SK-N-SH treated with all-trans-retinoic acid at 6 μM for 48 hours (cell line): ENCODE measurements around the gene PARP2.

Source experiments
- ARNTL ChIP-seq: fragments of 450-650 bp; formaldehyde crosslinking; IDR thresholded peaks from 2 replicates; pipeline ENCODE4 v1.5.0; 2020; ENCODE audit warnings: low read depth, mild to moderate bottlenecking, moderate library complexity, borderline replicate concordance
- BACH2 ChIP-seq: fragments of 250-450 bp; sonication (Bioruptor Pico); IDR thresholded peaks from 2 replicates; pipeline ENCODE4 v1.9.0; 2021; ENCODE audit warnings: mild to moderate bottlenecking, borderline replicate concordance
- CREB5 ChIP-seq: fragments of 250-450 bp; sonication (Bioruptor Pico); IDR thresholded peaks from 2 replicates; pipeline ENCODE4 v1.5.1; 2020; ENCODE audit warnings: low read depth, mild to moderate bottlenecking, moderate library complexity
- CSDC2 ChIP-seq: fragments of 250-450 bp; sonication (Bioruptor Pico); IDR thresholded peaks from 2 replicates; pipeline ENCODE4 v1.5.0; 2020; ENCODE audit warnings: mild to moderate bottlenecking, moderate library complexity
- CSRNP3 ChIP-seq: fragments of 250-450 bp; sonication (Bioruptor Pico); IDR thresholded peaks from 2 replicates; pipeline ENCODE4 v1.5.1; 2021; ENCODE audit warnings: mild to moderate bottlenecking, moderate library complexity
- GLIS3 ChIP-seq: fragments of 250-450 bp; sonication (Bioruptor Pico); IDR thresholded peaks from 2 replicates; pipeline ENCODE4 v1.5.0; 2020; ENCODE audit warnings: mild to moderate bottlenecking, moderate library complexity
- OSR1 ChIP-seq: fragments of 250-450 bp; sonication (Bioruptor Pico); IDR thresholded peaks from 2 replicates; pipeline ENCODE4 v1.8.0; 2022; ENCODE audit warnings: moderate library complexity, mild to moderate bottlenecking, inconsistent platforms
- PATZ1 ChIP-seq: fragments of 250-450 bp; sonication (Bioruptor Pico); IDR thresholded peaks from 2 replicates; pipeline ENCODE4 v1.8.0; 2020; ENCODE audit warnings: mild to moderate bottlenecking, moderate library complexity, borderline replicate concordance
- RARB ChIP-seq: fragments of 250-450 bp; sonication (Bioruptor Pico); IDR thresholded peaks from 2 replicates; pipeline ENCODE4 v1.8.0; 2021; ENCODE audit warnings: mild to moderate bottlenecking, moderate library complexity
- TCF4 ChIP-seq: fragments of 250-450 bp; sonication (Bioruptor Pico); IDR thresholded peaks from 2 replicates; pipeline ENCODE4 v1.8.0; 2021; ENCODE audit warnings: mild to moderate bottlenecking, moderate library complexity, borderline replicate concordance
- TSHZ2 ChIP-seq: fragments of 250-450 bp; sonication (Bioruptor Pico); IDR thresholded peaks from 2 replicates; pipeline ENCODE4 v1.5.0; 2020; ENCODE audit warnings: mild to moderate bottlenecking, moderate library complexity
- ZC3H10 ChIP-seq: fragments of 250-450 bp; sonication (Bioruptor Pico); IDR thresholded peaks from 2 replicates; pipeline ENCODE4 v1.5.1; 2021; ENCODE audit warnings: mild to moderate bottlenecking, moderate library complexity
- ZFP30 ChIP-seq: fragments of 450-650 bp; formaldehyde crosslinking; IDR thresholded peaks from 2 replicates; pipeline ENCODE4 v1.5.0; 2022; ENCODE audit warnings: mild to moderate bottlenecking, moderate library complexity
- ZNF8 ChIP-seq: fragments of 450-650 bp; formaldehyde crosslinking; IDR thresholded peaks from 2 replicates; pipeline ENCODE4 v1.5.0; 2020; ENCODE audit warnings: mild to moderate bottlenecking, moderate library complexity

- no peak for TF ChIP-seq PATZ1 (CRISPR knock-in tag)
- no peak for TF ChIP-seq ZC3H10 (CRISPR knock-in tag)
- no peak for TF ChIP-seq CREB5 (CRISPR knock-in tag)
- TF ChIP-seq TCF4 (CRISPR knock-in tag), result no peak
- TF ChIP-seq ZFP30 (CRISPR knock-in tag), result no peak
- no peak for TF ChIP-seq TSHZ2
- TF ChIP-seq OSR1, result no peak
- TF ChIP-seq ARNTL (CRISPR knock-in tag), result no peak
- TF ChIP-seq CSRNP3 (CRISPR knock-in tag), result no peak
- no peak for TF ChIP-seq GLIS3
- no peak for TF ChIP-seq BACH2
- no peak for TF ChIP-seq CSDC2 (CRISPR knock-in tag)
- TF ChIP-seq RARB (CRISPR knock-in tag), result no peak
- no peak for TF ChIP-seq ZNF8 (CRISPR knock-in tag)
These were observed 39.1 kb downstream of the PARP2 start for GRCh38 chr14:20382526-20382925.
